Thyroid gland (tissue), 4 donors: Measurements from ENCODE around the gene SCAF4. TPM values are rescaled to one million over a fixed set of nuclear protein-coding genes. Genes with fewer than 3 reads are reported as not detected.

Experiments
- DNase-seq, 2 donors: peaks; one replicate each; pipeline ENCODE4 v3.0.0-alpha.2; 2019
- H3K27ac ChIP-seq, 3 donors: fragments of 200-600 bp; sonication (generic); 1 replicate in 2 of 3; 2 replicates in 1 of 3; pipeline ENCODE4 v1.5.1; 2016 to 2019; ENCODE audit warnings: mild to moderate bottlenecking in 1 of 3, moderate library complexity in 1 of 3
- H3K27me3 ChIP-seq: fragments of 200-600 bp; sonication (generic); one replicate; pipeline ENCODE4 v1.5.1; 2019
- H3K36me3 ChIP-seq, 2 donors: fragments of 200-600 bp; sonication (generic); one replicate each; pipeline ENCODE4 v1.5.1; 2016 to 2019
- H3K4me1 ChIP-seq, 2 donors: fragments of 200-600 bp; sonication (generic); one replicate each; pipeline ENCODE4 v1.5.1; 2017 to 2019
- H3K4me3 ChIP-seq, 3 donors: fragments of 200-600 bp; sonication (generic); replicated peaks in 1 of 3; 1 replicate in 2 of 3; 2 replicates in 1 of 3; pipeline ENCODE4 v1.5.1; 2016; ENCODE audit warnings: mild to moderate bottlenecking in 1 of 3
- H3K9me3 ChIP-seq: fragments of 200-600 bp; sonication (generic); one replicate; pipeline ENCODE4 v1.5.1; 2017
- CTCF ChIP-seq, 6 experiments: fragments of 200-600 bp in 3 of 6; fragments of 450-650 bp in 3 of 6; sonication (generic) in 3 of 6; IDR thresholded peaks; one replicate each; pipeline ENCODE4 v1.5.1; 2016 to 2019; ENCODE audit warnings: antibody characterized with exemption in 6 of 6, mild to moderate bottlenecking in 2 of 6, inconsistent platforms in 1 of 6, moderate library complexity in 1 of 6
- POLR2A ChIP-seq, 2 donors: fragments of 450-650 bp; IDR thresholded peaks; one replicate each; pipeline ENCODE4 v1.6.1; 2017; ENCODE audit warnings: antibody characterized with exemption in 2 of 2, mild to moderate bottlenecking in 2 of 2, moderate library complexity in 1 of 2
- WGBS, 2 donors: methylation state at CpG; one replicate each; pipeline ENCODE4 v1.1.5; 2017; 5-methylcytosine and 5-hydroxymethylcytosine counted together
- intact Hi-C: fragments of 100-400 bp; cut with DNase I; formaldehyde crosslinking; loops from one replicate; pipeline ENCODE4 v1.15.1; 2023
- total RNA-seq, 4 donors: library from RNA; depleted of rRNA; stranded (reverse); fragments of >200 nt; gene quantifications; one replicate each; pipeline ENCODE4 v1.2.3, GENCODE V29; 2016

SCAF4 gene
- total RNA-seq, 4 donors from 2014 or later, result 13.0 to 27.4 (median 18.7) TPM

- no peaks in the 10 kb centered on the region for H3K4me1 ChIP-seq
- H3K9me3 ChIP-seq, result no peaks in the 10 kb centered on the region
- no peak for DNase-seq
- no peaks in the 10 kb centered on the region for H3K27me3 ChIP-seq
- intact Hi-C loops, result no loop called here
- H3K27ac ChIP-seq, result no peak overlapping the region
- H3K4me3 ChIP-seq, result no peak overlapping the region
- no peaks in the 10 kb centered on the region for H3K36me3 ChIP-seq
- TF ChIP-seq POLR2A (IDR thresholded peaks at IDR 0.05) (no peak), CTCF (IDR thresholded peaks at IDR 0.05) (no peak)
- 85 to 88% methylated on average over 4 of the region's 4 CpGs for WGBS, 2 donors
These were observed 29.0 kb upstream of the SCAF4 start for GRCh38 chr21:31760931-31761330.

GRCh38 chr21:31756787-31757186, 24.9 kb upstream of the SCAF4 start:
- intact Hi-C loops, result no loop called here
- H3K36me3 ChIP-seq, result no peaks in the 10 kb centered on the region
- H3K27me3 ChIP-seq, result no peaks in the 10 kb centered on the region
- no peak overlapping the region for H3K4me3 ChIP-seq
- no peaks in the 10 kb centered on the region for H3K9me3 ChIP-seq
- TF ChIP-seq POLR2A (IDR thresholded peaks at IDR 0.05) (no peak), CTCF (IDR thresholded peaks at IDR 0.05) (no peak)
- H3K27ac ChIP-seq, result no peak overlapping the region
- H3K4me1 ChIP-seq, result no peaks in the 10 kb centered on the region
- no peak for DNase-seq
- 94 to 95% methylated on average over 1 of the region's 1 CpG for WGBS, 2 donors

DNA sequence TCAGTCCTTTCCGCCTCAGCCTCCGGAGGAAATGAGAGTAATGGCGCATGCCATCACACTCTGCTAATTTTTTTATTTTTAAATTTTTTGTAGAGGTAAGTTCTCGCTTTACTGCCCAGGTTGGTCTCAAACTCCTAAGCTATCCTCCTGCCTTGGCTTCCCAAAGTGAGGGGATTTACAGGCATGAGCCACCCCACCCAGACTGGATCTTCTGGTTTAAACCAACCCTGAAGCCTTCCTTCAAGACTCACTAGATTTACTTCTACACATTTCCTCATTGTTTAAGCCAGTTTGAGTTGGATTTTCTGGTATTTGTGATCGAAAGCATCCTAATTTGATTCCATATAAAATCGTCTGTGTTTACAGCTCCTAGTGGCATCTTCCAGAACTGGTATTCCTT, 23.1 kb upstream of the SCAF4 start:
- WGBS, 2 donors, result 91 to 92% methylated on average over 6 of the region's 6 CpGs
- H3K9me3 ChIP-seq, result no peaks in the 10 kb centered on the region
- no peak overlapping the region for H3K4me3 ChIP-seq
- intact Hi-C loops, result no loop called here
- no peaks in the 10 kb centered on the region for H3K36me3 ChIP-seq
- no peaks in the 10 kb centered on the region for H3K4me1 ChIP-seq
- TF ChIP-seq CTCF (IDR thresholded peaks at IDR 0.05) (no peak), POLR2A (IDR thresholded peaks at IDR 0.05) (no peak)
- no peaks in the 10 kb centered on the region for H3K27me3 ChIP-seq
- no peak overlapping the region for H3K27ac ChIP-seq
- DNase-seq, result no peak

- intact Hi-C loops, result no loop called here
- no peaks in the 10 kb centered on the region for H3K27me3 ChIP-seq
- no peak for DNase-seq
- H3K36me3 ChIP-seq, result no peaks in the 10 kb centered on the region
- 94 to 100% methylated on average over 1 of the region's 1 CpG for WGBS, 2 donors
- no peak overlapping the region for H3K4me3 ChIP-seq
- H3K27ac ChIP-seq, result no peak overlapping the region
- no peaks in the 10 kb centered on the region for H3K4me1 ChIP-seq
- no peaks in the 10 kb centered on the region for H3K9me3 ChIP-seq
- TF ChIP-seq POLR2A (IDR thresholded peaks at IDR 0.05) (no peak), CTCF (IDR thresholded peaks at IDR 0.05) (no peak)
These were observed 22.7 kb upstream of the SCAF4 start for GRCh38 chr21:31754708-31754960.

DNA sequence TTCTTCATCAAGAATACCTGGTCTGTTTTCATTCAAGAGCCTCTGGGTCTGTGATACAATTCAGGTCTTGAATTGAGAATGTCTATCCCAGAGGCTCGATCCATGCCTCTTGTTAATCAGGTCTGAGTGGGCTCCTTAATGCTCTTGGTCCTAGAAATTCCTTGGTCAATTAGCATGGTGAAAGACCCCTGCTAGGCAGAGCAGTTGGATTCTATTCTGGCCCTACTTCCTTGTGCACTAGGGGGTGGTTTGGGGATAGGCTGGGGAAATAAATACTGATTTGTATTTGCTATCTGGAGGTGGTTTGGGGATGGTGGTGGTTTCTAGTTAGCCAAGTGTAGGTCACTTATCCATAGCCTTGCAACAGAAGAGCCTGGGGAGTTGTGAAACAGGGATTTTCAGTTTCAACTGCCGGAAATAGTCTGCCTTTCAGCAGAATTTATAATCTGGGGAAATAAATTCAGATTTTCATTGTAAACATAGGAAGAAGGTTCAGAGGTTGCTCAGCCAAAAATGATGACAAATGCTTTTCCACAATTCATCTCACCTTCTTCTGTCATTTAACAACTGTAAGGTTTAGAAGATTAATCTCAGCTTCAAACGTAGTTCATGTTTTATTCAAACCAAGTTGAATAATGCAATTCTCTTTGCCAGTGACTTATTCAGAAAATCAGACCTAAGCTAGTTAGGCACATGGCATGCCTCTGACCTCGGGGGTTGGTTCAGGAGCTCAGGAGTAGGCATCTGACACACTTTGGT, 22.2 kb upstream of the SCAF4 start:
- WGBS, 2 donors, result 72 to 73% methylated on average over 4 of the region's 4 CpGs
- intact Hi-C loops, result no loop called here
- no peaks in the 10 kb centered on the region for H3K4me1 ChIP-seq
- no peak overlapping the region for H3K4me3 ChIP-seq
- H3K27me3 ChIP-seq, result no peaks in the 10 kb centered on the region
- TF ChIP-seq POLR2A (IDR thresholded peaks at IDR 0.05), result no peak
- H3K36me3 ChIP-seq, result no peaks in the 10 kb centered on the region
- no peak overlapping the region for H3K27ac ChIP-seq
- H3K9me3 ChIP-seq, result no peaks in the 10 kb centered on the region
- no peak for DNase-seq
